Prostate gland (tissue), 2 donors: ENCODE results near the gene EFHD1. TPM values are rescaled to one million over a fixed set of nuclear protein-coding genes. Genes with fewer than 3 reads are reported as not detected.
A peak's percentile ranks its signal among the peaks of the same experiment; 100 is the strongest.

Source experiments
- DNase-seq: peaks from one replicate; pipeline ENCODE4 v3.0.0-alpha.2; 2019; ENCODE audit warnings: low spot score
- H3K27ac ChIP-seq, 2 donors: fragments of 200-600 bp; sonication (generic); 2 replicates each; pipeline ENCODE4 v1.5.1; 2017 to 2019
- H3K27me3 ChIP-seq: fragments of 200-600 bp; sonication (generic); replicated peaks from 2 replicates; pipeline ENCODE4 v1.5.1; 2019; ENCODE audit not compliant: insufficient read depth
- H3K36me3 ChIP-seq, 2 donors: fragments of 200-600 bp; sonication (generic); 1 replicate in 1 of 2; 2 replicates in 1 of 2; pipeline versions ENCODE4 v1.5.1 to v1.8.1; 2017 to 2019
- H3K4me1 ChIP-seq: fragments of 200-600 bp; sonication (generic); replicated peaks from 2 replicates; pipeline ENCODE4 v1.5.1; 2019
- H3K4me3 ChIP-seq, 2 donors: fragments of 200-600 bp; sonication (generic); 2 replicates each; pipeline ENCODE4 v1.5.1; 2017 to 2019
- H3K9me3 ChIP-seq: fragments of 200-600 bp; sonication (generic); 2 replicates; pipeline ENCODE4 v1.5.1; 2017
- CTCF ChIP-seq, 4 experiments: fragments of 200-600 bp in 2 of 4; fragments of 450-650 bp in 2 of 4; sonication (generic) in 2 of 4; IDR thresholded peaks; 1 replicate in 3 of 4; 2 replicates in 1 of 4; pipeline ENCODE4 v1.5.1; 2016 to 2019; ENCODE audit warnings: antibody characterized with exemption in 4 of 4, mild to moderate bottlenecking in 2 of 4, moderate library complexity in 2 of 4
- POLR2A ChIP-seq: fragments of 450-650 bp; IDR thresholded peaks from one replicate; pipeline ENCODE4 v1.6.1; 2016; ENCODE audit warnings: antibody characterized with exemption, mild to moderate bottlenecking
- POLR2AphosphoS5 ChIP-seq: sonication (generic); formaldehyde crosslinking; IDR thresholded peaks from one replicate; pipeline ENCODE4 v1.6.1; 2017; ENCODE audit warnings: antibody characterized with exemption
- WGBS: methylation state at CpG from one replicate; pipeline ENCODE4 v1.1.5; 2018; 5-methylcytosine and 5-hydroxymethylcytosine counted together
- intact Hi-C: fragments of 100-400 bp; cut with DNase I; formaldehyde crosslinking; loops from one replicate; pipeline ENCODE4 v1.14.2; 2022
- total RNA-seq, 2 donors: library from RNA; depleted of rRNA; stranded (reverse); fragments of >200 nt; gene quantifications; one replicate each; pipeline ENCODE4 v1.1.0, GENCODE V29; 2016

Gene EFHD1
- total RNA-seq, 2 donors from 2014 or later = 25.9 to 33.1 TPM

- DNase-seq = no peak
- H3K4me1 ChIP-seq = no peaks in the 10 kb centered on the region
- no peak for TF ChIP-seq POLR2A
- TF ChIP-seq CTCF (IDR thresholded peaks at IDR 0.05) = no peak
- TF ChIP-seq POLR2AphosphoS5 = no peak
- 0% methylated on average over 8 of the region's 11 CpGs for WGBS
- no peaks in the 10 kb centered on the region for H3K36me3 ChIP-seq
- H3K27ac ChIP-seq = peak overlapping the region; percentile 97 to 98
- intact Hi-C loops = no loop called here
- H3K4me3 ChIP-seq = peak overlapping the region; percentile 92 to 95
- no peaks in the 10 kb centered on the region for H3K27me3 ChIP-seq
- no peaks in the 10 kb centered on the region for H3K9me3 ChIP-seq
These were observed 64.4 kb downstream of the EFHD1 start for GRCh38 chr2:232697807-232698110.

GRCh38 chr2:232698556-232699091, 65.2 kb downstream of the EFHD1 start:
- Histone ChIP-seq H3K36me3 (no peaks in the 10 kb centered on the region), H3K4me1 (no peaks in the 10 kb centered on the region), H3K4me3 (peak overlapping the region in 1 of 2 donors; percentile 95), H3K27me3 (no peaks in the 10 kb centered on the region), H3K9me3 (no peaks in the 10 kb centered on the region), H3K27ac (peak overlapping the region; percentile 97 to 98)
- 44% methylated on average over 4 of the region's 4 CpGs for WGBS
- intact Hi-C loops = no loop called here
- no peak for DNase-seq
- TF ChIP-seq POLR2A (no peak), CTCF (IDR thresholded peaks at IDR 0.05) (no peak), POLR2AphosphoS5 (peak; percentile 36)

GRCh38 chr2:232699110-232699509, 65.7 kb downstream of the EFHD1 start:
- WGBS = 73% methylated on average over 2 of the region's 2 CpGs
- DNase-seq = no peak
- TF ChIP-seq POLR2AphosphoS5 = no peak
- TF ChIP-seq CTCF (IDR thresholded peaks at IDR 0.05) = no peak
- TF ChIP-seq POLR2A = no peak
- intact Hi-C loops = no loop called here
- H3K27ac ChIP-seq = no peak overlapping the region
- no peak overlapping the region for H3K4me3 ChIP-seq
- H3K36me3 ChIP-seq = no peaks in the 10 kb centered on the region
- H3K9me3 ChIP-seq = no peaks in the 10 kb centered on the region
- no peaks in the 10 kb centered on the region for H3K27me3 ChIP-seq
- no peaks in the 10 kb centered on the region for H3K4me1 ChIP-seq

GRCh38 chr2:232700154-232700553, 66.8 kb downstream of the EFHD1 start:
- TF ChIP-seq CTCF (IDR thresholded peaks at IDR 0.05) (no peak), POLR2A (no peak), POLR2AphosphoS5 (no peak)
- no peak for DNase-seq
- intact Hi-C loops = no loop called here
- Histone ChIP-seq H3K36me3 (no peaks in the 10 kb centered on the region), H3K27me3 (no peaks in the 10 kb centered on the region), H3K4me1 (no peaks in the 10 kb centered on the region), H3K9me3 (no peaks in the 10 kb centered on the region), H3K4me3 (no peak overlapping the region), H3K27ac (no peak overlapping the region)
- WGBS = 96% methylated on average over 1 of the region's 1 CpG

- intact Hi-C loops = no loop called here
- Histone ChIP-seq H3K27ac (no peak overlapping the region), H3K27me3 (no peaks in the 10 kb centered on the region), H3K4me3 (no peak overlapping the region), H3K9me3 (no peaks in the 10 kb centered on the region), H3K36me3 (no peaks in the 10 kb centered on the region), H3K4me1 (no peaks in the 10 kb centered on the region)
- DNase-seq = no peak
- 94% methylated on average over 4 of the region's 4 CpGs for WGBS
- TF ChIP-seq POLR2A (no peak), CTCF (IDR thresholded peaks at IDR 0.05) (no peak), POLR2AphosphoS5 (no peak)
These were observed 73.7 kb downstream of the EFHD1 start for GRCh38 chr2:232707076-232707475.
